ENCODE results near the gene ABCC5.

The ABCC5 gene

DNA sequence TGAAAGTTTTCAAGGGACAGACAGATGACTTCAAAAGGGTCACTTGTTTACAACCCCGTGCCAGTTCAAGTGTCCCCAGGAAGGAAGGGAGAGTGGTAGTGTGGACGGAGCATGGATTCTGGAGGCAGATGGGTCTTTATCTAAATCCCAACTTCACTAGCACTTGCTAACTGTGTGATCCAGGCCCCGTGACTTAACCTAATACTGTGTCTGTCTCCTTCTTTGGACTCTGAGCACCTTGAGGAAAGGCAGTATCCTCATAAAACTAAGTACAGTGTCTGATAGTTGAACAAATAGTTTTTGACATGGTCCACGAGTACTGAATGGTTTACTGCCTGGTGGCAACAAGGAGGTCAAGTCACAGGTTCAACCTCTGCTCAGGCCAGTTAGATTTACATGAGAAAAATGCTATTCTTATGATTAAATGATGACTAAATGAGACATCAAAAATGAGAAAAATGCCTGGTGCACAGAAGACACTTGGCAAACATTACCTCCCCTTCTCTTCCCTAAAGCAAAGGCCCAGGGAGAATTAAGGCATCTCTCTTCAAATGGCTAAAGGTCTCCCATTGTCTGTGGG lies 48.9 kb downstream of the ABCC5 start:
- no peak for DNase-seq

DNA sequence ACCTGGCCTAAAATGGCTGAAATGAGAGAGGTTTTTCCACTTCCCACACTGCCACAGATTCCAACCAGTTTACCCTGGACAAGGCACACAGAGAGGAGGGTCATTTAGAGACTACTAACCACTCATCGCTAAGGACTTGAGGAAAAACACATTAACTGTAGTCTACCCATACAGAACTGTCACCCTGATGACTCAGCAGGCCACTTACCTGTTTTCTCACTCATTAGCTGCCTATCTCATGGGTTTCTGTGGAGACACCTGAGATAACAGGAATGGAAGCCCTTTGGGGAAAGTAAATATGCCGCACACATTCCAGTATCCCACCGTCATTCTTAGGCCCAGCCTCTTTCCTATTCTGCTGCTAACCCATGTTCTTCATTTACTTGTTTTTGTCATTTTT lies 50.0 kb downstream of the ABCC5 start:
- no peak for DNase-seq

- DNase-seq = no peak
Observed at GRCh38 chr3:183966361-183966791, 51.3 kb downstream of the ABCC5 start.

DNA sequence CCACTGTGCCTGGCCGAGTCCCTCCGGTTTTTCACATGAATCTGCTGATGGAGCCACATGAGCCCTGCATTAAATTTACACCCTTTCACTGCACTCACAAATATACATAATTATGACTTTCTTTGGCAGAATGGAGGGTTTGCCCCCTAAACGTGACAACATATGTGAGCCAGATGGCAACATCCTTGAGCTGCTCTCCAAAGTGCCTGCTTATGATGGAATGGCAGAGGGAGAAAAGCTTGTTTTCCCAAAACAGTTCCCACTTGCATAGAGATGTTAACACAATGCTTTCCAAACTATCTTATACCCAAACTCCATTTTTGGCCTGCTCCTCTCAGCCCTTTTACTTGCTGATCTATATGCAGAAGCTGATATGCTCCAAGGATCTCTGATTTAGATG lies 54.9 kb downstream of the ABCC5 start:
- peak; percentile 96 for DNase-seq

DNA sequence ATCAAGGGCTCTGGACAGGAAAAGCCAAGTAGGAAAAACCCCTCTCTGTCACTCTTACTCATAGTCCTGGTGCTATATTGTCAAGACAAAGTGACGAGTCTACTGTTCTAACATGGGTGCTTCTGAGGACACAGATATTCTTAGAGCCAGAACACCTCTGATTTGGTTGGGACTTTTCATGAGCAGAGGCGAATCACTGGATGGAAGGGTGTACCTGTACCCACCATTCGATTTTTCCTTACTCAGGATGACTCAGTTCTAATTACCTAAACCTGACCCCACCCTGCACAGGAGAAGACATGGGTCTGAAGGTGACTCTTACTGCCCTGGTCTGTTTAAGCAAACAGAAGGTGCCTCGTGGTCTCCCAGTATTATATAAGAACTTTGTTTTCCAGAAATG lies 58.5 kb downstream of the ABCC5 start:
- no peak for DNase-seq

DNA sequence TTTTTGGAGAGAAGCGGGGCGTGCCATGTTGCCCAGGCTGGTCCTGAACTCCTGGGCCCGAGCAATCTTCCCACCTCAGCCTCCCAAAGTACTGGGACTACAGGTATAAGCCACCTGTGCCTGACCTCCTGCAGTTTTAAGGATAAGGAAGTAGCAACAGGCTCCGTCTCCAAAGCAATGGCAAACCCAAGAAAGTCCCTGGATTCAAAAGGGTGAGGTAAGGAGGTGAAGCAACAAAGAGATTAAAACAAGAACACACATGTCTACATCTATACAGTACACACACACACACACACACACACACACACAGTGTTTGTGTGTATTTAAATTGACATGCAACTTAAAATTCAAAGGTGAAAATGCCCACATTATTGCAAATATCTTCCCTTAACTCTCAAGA lies 58.9 kb downstream of the ABCC5 start:
- DNase-seq = no peak

- no peak for DNase-seq
Observed at GRCh38 chr3:183958226-183958625, 59.5 kb downstream of the ABCC5 start.

DNA sequence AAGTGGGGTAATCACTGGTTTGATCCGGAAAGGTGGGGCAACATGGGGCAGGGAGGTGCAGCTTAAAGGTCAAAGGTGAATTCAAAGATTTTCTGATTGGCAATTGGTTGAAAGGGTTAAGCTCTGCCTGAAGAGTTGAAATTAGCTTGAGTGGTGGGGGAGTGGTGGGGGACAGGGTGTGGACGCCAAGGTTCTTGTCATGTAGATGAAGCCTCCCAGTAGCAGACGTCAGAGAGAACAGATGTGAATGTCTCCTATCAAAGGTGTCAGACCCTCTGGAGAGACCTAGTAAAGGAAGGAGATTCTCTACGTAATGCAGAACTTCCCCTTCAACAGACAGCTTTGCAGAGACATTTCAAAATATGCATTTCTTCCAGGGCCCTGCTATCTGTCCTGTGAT lies 62.8 kb downstream of the ABCC5 start:
- DNase-seq = no peak

DNA sequence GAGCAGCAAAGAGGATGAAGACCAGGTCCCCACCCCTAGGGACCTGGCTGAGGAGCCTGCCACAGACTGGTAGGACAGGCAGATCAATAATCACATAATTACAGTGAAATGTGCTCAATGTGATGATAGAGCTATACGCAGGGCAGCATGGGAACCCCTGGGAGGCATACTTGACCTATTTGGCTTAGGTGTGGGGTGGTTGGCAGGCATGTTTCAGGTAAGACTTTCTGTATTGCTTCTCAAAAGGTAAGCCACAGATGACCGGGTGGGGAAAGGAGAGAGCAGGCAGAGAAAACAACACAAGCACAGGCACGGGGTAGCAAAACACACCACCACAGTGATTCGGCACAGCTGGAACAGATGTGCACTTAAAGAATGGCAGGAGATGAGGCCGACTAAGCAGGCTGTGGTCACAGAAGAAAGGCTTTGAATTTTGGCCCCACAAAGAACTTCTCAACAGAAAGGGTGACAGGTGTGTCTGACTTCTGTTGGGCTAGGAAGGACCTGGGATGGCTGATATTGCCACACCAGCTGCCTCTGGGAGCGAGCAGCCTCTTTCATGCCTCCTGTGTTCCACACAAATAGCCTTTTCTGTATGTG lies 64.1 kb downstream of the ABCC5 start:
- DNase-seq = no peak

- no peak for DNase-seq
Observed at GRCh38 chr3:183951459-183951858, 66.2 kb downstream of the ABCC5 start.

DNA sequence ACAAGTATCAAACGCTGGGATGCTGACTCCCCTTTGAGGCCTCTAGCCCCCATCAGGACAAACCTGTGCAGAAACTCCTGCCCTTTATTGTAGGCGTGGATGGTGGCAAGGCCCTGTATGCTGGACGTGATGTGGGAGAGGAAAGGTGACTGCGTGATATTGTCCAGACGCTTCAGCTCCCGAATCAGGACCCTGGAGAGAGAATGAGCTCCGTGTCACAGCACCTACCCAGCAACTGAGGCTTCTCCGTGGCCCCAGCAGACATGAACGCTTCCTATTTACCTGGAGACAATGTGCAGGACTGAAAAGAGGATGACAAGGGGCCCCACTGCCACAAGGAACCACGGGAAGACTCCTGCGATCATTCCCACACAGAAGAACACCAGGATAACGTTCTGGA lies 68.0 kb downstream of the ABCC5 start:
- DNase-seq = no peak

DNA sequence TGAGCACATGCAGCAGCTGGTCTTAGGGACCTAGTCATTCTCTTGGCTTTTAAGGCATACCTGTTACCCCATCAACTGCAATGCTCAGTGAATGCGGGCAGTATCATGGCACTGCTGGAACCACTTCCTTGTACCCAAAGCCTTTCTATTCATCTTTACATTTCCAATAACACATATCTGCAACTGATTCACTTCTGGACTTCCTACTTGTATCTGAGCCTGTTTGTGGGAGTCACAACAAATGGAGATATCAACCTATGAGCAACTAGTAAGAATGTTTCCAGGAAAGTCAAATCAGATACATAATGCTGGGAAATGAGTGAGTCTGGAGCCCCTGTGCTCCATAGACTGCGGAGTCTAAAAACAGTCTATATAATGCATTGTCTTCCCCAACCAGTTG lies 71.6 kb downstream of the ABCC5 start:
- no peak for DNase-seq

- DNase-seq = no peak
Observed at GRCh38 chr3:183944775-183945174, 72.9 kb downstream of the ABCC5 start.

DNA sequence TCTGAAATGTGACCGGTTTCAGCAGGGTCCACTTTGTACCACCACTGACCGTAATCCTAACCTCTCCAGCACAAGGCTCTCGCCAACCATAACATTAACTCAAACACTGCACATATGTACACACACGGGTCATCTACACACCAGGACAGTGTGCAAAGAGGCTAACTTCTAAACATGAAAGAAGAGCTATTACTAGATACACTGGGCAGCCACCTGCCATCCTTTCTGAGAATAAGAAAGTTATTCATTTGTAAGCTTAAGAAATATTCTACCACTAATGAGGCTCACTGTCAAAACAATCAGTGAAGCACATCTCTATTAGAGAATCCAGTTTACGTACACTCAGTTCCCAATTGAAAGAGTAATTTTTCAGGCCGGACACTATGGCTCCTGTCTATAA lies 73.9 kb downstream of the ABCC5 start:
- DNase-seq = no peak

GRCh38 chr3:183941216-183941615 lies 76.5 kb downstream of the ABCC5 start:
- DNase-seq = no peak

DNA sequence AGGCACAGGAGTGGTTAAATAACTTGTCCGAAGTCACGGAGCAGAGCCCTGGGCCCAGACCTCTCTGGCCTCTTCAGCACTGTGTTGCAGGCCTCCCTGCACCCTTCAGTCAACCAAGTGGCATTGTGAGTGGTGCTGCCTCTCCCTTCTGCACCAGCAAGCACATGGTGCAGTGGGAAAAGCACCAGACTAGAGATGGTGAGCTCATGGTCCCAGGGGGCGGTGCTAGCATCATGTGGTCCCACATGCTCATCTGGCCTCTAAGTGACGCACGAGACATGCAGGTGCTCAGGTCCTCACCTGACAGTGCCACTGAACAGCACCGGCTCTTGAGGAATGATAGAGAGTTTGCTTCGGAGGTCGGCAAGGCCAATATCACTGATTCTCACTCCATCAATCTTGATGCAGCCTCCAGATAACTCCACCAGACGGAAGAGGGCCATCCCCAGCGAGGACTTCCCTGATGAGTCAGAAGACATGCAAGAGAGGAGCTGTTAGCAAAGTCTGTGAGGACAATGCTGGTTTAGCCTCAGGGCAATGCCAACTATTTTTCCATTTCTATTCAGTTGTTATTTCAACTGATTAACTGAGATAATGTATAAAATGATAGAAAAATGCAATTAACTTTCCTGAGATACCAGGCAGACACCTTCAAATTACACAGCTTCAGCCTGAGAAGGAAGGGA lies 79.9 kb downstream of the ABCC5 start:
- DNase-seq = no peak

DNA sequence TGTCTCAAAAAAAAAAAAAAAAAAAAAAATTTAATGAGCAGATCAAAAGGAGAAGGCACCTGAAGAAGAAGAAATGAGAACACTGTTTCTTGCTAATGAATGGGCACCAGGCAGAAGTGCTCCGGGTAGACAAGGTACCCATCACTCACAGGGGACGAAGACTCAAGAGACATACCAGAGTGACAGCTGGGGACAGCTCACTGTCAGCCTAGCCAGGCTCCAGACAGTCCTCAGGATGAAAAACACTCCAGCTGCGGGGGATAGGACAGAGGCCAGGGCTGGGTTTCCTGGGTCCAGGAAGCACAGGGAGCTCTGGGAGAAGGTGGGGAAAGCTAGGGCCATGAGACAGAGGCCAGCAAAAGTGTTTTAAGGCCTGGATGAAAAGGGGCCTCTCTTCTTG lies 84.5 kb downstream of the ABCC5 start:
- no peak for DNase-seq

- no peak for DNase-seq
Observed at GRCh38 chr3:183931881-183932280, 85.8 kb downstream of the ABCC5 start.

DNA sequence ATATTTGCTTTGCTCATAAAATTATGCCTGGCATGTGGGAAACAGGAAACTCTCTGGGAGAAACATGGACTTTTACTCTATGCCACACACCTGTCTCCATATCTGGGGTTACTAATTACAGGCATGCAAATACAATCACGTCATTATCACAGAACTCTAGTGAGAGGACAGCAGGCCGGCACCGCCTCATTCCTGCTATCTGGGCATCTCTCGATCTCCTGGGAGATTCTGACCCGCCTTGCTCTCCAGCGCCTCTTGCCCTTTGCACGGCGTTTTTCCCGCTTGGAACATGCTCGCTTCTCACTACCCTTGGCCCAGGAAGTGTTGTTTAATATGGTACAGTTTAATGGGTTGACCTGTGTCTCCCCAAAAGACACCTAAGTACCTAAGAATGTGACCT lies 87.6 kb downstream of the ABCC5 start:
- no peak for DNase-seq

DNA sequence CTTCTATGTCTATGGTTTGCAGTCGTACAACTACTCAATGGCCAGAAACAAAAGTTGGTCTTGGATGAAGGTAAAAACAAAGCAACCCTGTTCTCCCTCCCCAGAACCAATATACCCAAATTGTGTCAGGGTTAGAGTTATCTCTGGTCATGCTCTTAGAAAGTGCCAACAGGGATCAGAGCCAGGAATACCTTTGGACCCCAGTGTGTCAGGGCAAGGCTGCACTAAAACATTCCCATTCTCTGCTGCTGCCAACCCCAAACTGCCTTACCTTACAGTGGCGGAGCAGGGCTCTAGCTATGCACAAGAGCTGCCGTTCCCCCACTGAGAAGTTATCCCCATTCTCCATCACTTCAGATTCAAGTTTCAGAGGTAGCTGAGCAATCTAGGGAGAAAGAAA lies 90.6 kb downstream of the ABCC5 start:
- no peak for DNase-seq

DNA sequence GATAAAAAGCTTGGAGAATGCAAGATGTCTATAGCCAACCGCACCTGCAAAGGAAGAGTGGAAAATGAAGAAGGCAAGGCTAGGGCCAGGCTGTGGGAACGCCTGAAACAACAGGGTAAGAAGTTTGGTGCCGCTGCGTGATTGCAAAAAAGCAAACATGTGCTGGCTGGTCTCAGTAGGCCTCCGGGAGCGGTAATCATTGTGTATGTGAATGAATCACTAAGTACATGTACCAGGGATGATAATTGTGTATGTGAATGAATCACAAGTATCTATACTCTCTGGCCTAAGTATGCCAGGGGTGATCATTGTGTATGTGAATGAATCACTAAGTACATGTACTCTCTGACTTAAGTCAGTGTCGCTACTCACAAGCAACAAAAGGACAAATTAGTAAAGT lies 92.7 kb downstream of the ABCC5 start:
- no peak for DNase-seq

DNA sequence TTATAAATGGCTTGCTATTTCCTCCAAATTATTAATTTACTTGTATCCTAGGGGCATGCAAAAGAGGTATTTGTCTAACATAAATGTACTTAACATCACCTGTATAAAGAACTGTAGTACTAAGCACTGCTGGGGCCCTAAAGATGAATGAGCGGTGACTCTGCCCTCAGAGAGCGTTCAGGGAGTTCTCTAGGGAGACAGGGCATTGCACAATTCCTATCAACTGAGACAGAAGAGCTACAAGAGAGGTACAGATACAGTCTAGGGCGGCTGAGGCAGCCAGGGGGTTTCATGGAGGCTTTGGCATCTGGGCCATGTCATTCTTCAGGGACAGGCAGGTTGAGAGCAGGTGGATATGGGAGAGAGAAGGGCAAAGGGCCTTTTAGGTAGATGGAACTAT lies 93.1 kb downstream of the ABCC5 start:
- no peak for DNase-seq

DNA sequence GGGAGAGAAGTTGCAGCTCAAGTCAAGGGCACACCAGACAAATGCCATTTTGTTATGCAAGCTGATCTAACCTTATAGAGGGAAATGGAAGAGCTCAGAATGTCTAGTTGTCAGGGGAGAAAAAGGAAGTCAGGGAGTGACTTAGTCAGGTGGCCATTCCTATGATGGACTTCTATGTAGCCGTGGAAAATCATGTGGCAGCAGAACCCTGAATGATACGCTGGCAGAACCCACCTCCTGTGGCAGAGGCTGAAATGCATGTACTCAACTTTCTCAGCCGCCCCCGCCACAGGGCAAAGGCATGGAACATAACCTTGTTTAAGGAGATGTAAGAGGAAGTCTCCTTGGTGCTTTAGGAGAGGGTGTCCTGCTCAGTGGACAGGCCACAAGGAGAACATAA lies 95.3 kb downstream of the ABCC5 start:
- no peak for DNase-seq

GRCh38 chr3:183921096-183921495 lies 96.6 kb downstream of the ABCC5 start:
- DNase-seq = no peak

GRCh38 chr3:183920416-183920815 lies 97.3 kb downstream of the ABCC5 start:
- DNase-seq = no peak
